Gastrocnemius medialis (tissue), 4 donors: Measurements from ENCODE around the gene SYCE3. TPM values are rescaled to one million over a fixed set of nuclear protein-coding genes. Genes with fewer than 3 reads are reported as not detected.

Source experiments
- ATAC-seq, 2 donors: fragments of 150-250 bp; one replicate each; pipeline ENCODE4 v1.9.1; 2016
- DNase-seq, 2 donors: peaks; one replicate each; pipeline ENCODE4 v3.0.0-alpha.2; 2019
- H3K27ac ChIP-seq, 4 donors: fragments of 200-600 bp; sonication (generic); 1 replicate in 1 of 4; 2 replicates in 3 of 4; pipeline ENCODE4 v1.5.1; 2016 to 2018; ENCODE audit warnings: mild to moderate bottlenecking in 2 of 4, moderate library complexity in 1 of 4
- H3K27me3 ChIP-seq, 3 donors: fragments of 200-600 bp; sonication (generic) in 2 of 3; 1 replicate in 1 of 3; 2 replicates in 2 of 3; pipeline versions ENCODE4 v1.5.1 to v1.6.0; 2016 to 2019; ENCODE audit warnings: mild to moderate bottlenecking in 1 of 3, moderate library complexity in 1 of 3
- H3K36me3 ChIP-seq, 2 donors: fragments of 200-600 bp; sonication (generic) in 1 of 2; one replicate each; pipeline ENCODE4 v1.5.1; 2017 to 2018
- H3K4me1 ChIP-seq, 2 donors: fragments of 200-600 bp; sonication (generic) in 1 of 2; one replicate each; pipeline ENCODE4 v1.5.1; 2016 to 2017; ENCODE audit warnings: mild to moderate bottlenecking in 2 of 2
- H3K4me3 ChIP-seq, 4 donors: fragments of 200-600 bp; sonication (generic) in 3 of 4; 1 replicate in 1 of 4; 2 replicates in 3 of 4; pipeline ENCODE4 v1.5.1; 2016 to 2019; ENCODE audit warnings: mild to moderate bottlenecking in 2 of 4
- H3K9me3 ChIP-seq, 3 donors: fragments of 200-600 bp; sonication (generic) in 2 of 3; 1 replicate in 1 of 3; 2 replicates in 2 of 3; pipeline ENCODE4 v1.5.1; 2016 to 2019
- POLR2A ChIP-seq, 2 donors: fragments of 450-650 bp; IDR thresholded peaks; one replicate each; pipeline ENCODE4 v1.6.1; 2017; ENCODE audit warnings: antibody characterized with exemption in 2 of 2, mild to moderate bottlenecking in 2 of 2, moderate library complexity in 2 of 2
- in situ Hi-C, 4 donors: fragments of 200-750 bp; cut with MboI; loops; one replicate each; pipeline versions ENCODE4 v1.15.0 to v1.8.0; 2017; ENCODE audit warnings: low sequenced_read_pairs in 4 of 4
- intact Hi-C: fragments of 100-400 bp; cut with DNase I; formaldehyde crosslinking; loops from one replicate; pipeline ENCODE4 v1.15.1; 2023; ENCODE audit warnings: low total_unique reads
- total RNA-seq, 4 donors: library from RNA; depleted of rRNA; stranded (reverse); fragments of >200 nt; gene quantifications; one replicate each; pipeline versions ENCODE4 v1.1.0 to v1.2.3, GENCODE V29; 2016
- TF ChIP-seq, protein P1 (sequence below), 5 experiments: fragments of 450-650 bp in 3 of 5; fragments of 200-600 bp in 2 of 5; sonication (generic) in 2 of 5; IDR thresholded peaks in 4 of 5; conservative IDR thresholded peaks in 1 of 5; 1 replicate in 4 of 5; 2 replicates in 1 of 5; pipeline ENCODE4 v1.5.1; 2016 to 2019; ENCODE audit warnings: antibody characterized with exemption in 5 of 5, mild to moderate bottlenecking in 3 of 5, moderate library complexity in 3 of 5

The SYCE3 gene
- total RNA-seq, 4 donors from 2014 or later = not detected

DNA sequence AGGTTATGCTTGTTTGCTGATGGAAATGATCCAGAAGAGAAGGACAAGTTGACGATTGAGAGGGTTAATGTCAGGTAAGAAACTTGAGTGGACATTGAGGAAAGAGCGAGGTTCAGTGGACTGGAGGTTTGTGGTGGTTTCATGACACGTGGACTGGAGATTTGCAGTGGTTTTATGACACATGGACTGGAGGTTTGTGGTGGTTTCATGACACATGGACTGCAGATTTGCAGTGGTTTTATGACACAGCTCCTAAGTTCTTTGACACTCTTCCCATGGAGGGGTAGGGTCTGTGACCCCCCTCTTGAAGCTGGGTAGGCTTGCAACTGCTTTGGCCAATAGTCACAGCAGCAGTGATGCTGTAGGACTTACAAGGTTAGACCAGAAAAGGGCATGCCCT, 32.5 kb upstream of the SYCE3 start:
- no peaks in the 10 kb centered on the region for H3K36me3 ChIP-seq
- intact Hi-C loops = no loop called here
- no peaks in the 10 kb centered on the region for H3K4me1 ChIP-seq
- H3K27ac ChIP-seq = no peak overlapping the region
- TF ChIP-seq, protein P1, sequence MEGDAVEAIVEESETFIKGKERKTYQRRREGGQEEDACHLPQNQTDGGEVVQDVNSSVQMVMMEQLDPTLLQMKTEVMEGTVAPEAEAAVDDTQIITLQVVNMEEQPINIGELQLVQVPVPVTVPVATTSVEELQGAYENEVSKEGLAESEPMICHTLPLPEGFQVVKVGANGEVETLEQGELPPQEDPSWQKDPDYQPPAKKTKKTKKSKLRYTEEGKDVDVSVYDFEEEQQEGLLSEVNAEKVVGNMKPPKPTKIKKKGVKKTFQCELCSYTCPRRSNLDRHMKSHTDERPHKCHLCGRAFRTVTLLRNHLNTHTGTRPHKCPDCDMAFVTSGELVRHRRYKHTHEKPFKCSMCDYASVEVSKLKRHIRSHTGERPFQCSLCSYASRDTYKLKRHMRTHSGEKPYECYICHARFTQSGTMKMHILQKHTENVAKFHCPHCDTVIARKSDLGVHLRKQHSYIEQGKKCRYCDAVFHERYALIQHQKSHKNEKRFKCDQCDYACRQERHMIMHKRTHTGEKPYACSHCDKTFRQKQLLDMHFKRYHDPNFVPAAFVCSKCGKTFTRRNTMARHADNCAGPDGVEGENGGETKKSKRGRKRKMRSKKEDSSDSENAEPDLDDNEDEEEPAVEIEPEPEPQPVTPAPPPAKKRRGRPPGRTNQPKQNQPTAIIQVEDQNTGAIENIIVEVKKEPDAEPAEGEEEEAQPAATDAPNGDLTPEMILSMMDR (IDR thresholded peaks at IDR 0.05 in 4 of 5, conservative IDR thresholded peaks at IDR 0.05 in 1 of 5) = no peak
- TF ChIP-seq POLR2A (IDR thresholded peaks at IDR 0.05) = no peak
- H3K27me3 ChIP-seq = peaks cover 7 to 15% (median 11%) of the 10 kb centered on the region in 3 donors
- DNase-seq (no peak), ATAC-seq (no peak)
- in situ Hi-C loops = no loop called here
- H3K4me3 ChIP-seq = no peak overlapping the region
- H3K9me3 ChIP-seq = no peaks in the 10 kb centered on the region

GRCh38 chr22:50587407-50587806, 24.7 kb upstream of the SYCE3 start:
- Histone ChIP-seq H3K4me1 (peaks cover 6 to 10% of the 10 kb centered on the region in 2 donors), H3K36me3 (no peaks in the 10 kb centered on the region), H3K27ac (no peak overlapping the region), H3K9me3 (no peaks in the 10 kb centered on the region), H3K4me3 (no peak overlapping the region), H3K27me3 (no peaks in the 10 kb centered on the region)
- TF ChIP-seq, protein P1 (IDR thresholded peaks at IDR 0.05 in 4 of 5, conservative IDR thresholded peaks at IDR 0.05 in 1 of 5) = no peak
- no peak for TF ChIP-seq POLR2A (IDR thresholded peaks at IDR 0.05)
- ATAC-seq (no peak), DNase-seq (no peak)
- intact Hi-C loops (no loop called here), in situ Hi-C loops (no loop called here)

- Histone ChIP-seq H3K27me3 (no peaks in the 10 kb centered on the region), H3K36me3 (no peaks in the 10 kb centered on the region), H3K27ac (no peak overlapping the region), H3K9me3 (no peaks in the 10 kb centered on the region), H3K4me1 (peaks cover 10 to 16% of the 10 kb centered on the region in 2 donors), H3K4me3 (no peak overlapping the region)
- intact Hi-C loops = no loop called here
- ATAC-seq (no peak), DNase-seq (no peak)
- TF ChIP-seq, protein P1 (IDR thresholded peaks at IDR 0.05 in 4 of 5, conservative IDR thresholded peaks at IDR 0.05 in 1 of 5) = no peak
- TF ChIP-seq POLR2A (IDR thresholded peaks at IDR 0.05) = no peak
- in situ Hi-C loops = no loop called here
Measured at GRCh38 chr22:50586416-50586815, 23.7 kb upstream of the SYCE3 start.

GRCh38 chr22:50585781-50586180, 23.1 kb upstream of the SYCE3 start:
- ATAC-seq = no peak

More at GRCh38 chr22:50585781-50586180, 23.1 kb upstream of the SYCE3 start:
- no peak overlapping the region for H3K4me3 ChIP-seq
- H3K4me1 ChIP-seq = peaks cover 16 to 23% of the 10 kb centered on the region in 2 donors
- intact Hi-C loops (no loop called here), in situ Hi-C loops (no loop called here)
- DNase-seq = no peak
- no peak overlapping the region for H3K27ac ChIP-seq
- no peaks in the 10 kb centered on the region for H3K9me3 ChIP-seq
- no peak for TF ChIP-seq POLR2A (IDR thresholded peaks at IDR 0.05)
- TF ChIP-seq, protein P1 (IDR thresholded peaks at IDR 0.05 in 4 of 5, conservative IDR thresholded peaks at IDR 0.05 in 1 of 5) = no peak
- H3K36me3 ChIP-seq = no peaks in the 10 kb centered on the region
- H3K27me3 ChIP-seq = no peaks in the 10 kb centered on the region
